Esophagus squamous epithelium (tissue), 5 donors: ENCODE measurements around the gene MMD. TPM values are rescaled to one million over a fixed set of nuclear protein-coding genes. Genes with fewer than 3 reads are reported as not detected.

Source experiments
- DNase-seq: peaks from one replicate; lab custom pipeline; 2025; lab: John Stamatoyannopoulos, UW
- H3K27ac ChIP-seq, 4 donors: fragments of 200-600 bp; sonication (generic); one replicate each; pipeline ENCODE4 v1.5.1; 2016 to 2019; ENCODE audit warnings: mild to moderate bottlenecking in 1 of 4
- H3K27me3 ChIP-seq, 4 donors: fragments of 200-600 bp; sonication (generic); 1 replicate in 3 of 4; 2 replicates in 1 of 4; pipeline versions ENCODE4 v1.5.1 to v1.6.0; 2017 to 2021; ENCODE audit warnings: antibody characterized with exemption in 1 of 4
- H3K36me3 ChIP-seq, 3 donors: fragments of 200-600 bp; sonication (generic); one replicate each; pipeline ENCODE4 v1.5.1; 2016 to 2019
- H3K4me1 ChIP-seq, 3 donors: fragments of 200-600 bp; sonication (generic); one replicate each; pipeline ENCODE4 v1.5.1; 2017 to 2019
- H3K4me3 ChIP-seq, 4 donors: fragments of 200-600 bp; sonication (generic); 1 replicate in 3 of 4; 2 replicates in 1 of 4; pipeline ENCODE4 v1.5.1; 2016 to 2019; ENCODE audit warnings: mild to moderate bottlenecking in 2 of 4, moderate library complexity in 1 of 4
- H3K9me3 ChIP-seq, 3 donors: fragments of 200-600 bp; sonication (generic); one replicate each; pipeline ENCODE4 v1.5.1; 2016 to 2019
- POLR2A ChIP-seq, 4 donors: fragments of 450-650 bp; IDR thresholded peaks; one replicate each; pipeline ENCODE4 v1.6.1; 2017; ENCODE audit warnings: antibody characterized with exemption in 4 of 4, mild to moderate bottlenecking in 4 of 4, moderate library complexity in 3 of 4
- WGBS, 2 donors: methylation state at CpG; one replicate each; pipeline ENCODE4 v1.1.5; 2018; 5-methylcytosine and 5-hydroxymethylcytosine counted together
- intact Hi-C: fragments of 100-400 bp; cut with DNase I; formaldehyde crosslinking; loops from one replicate; pipeline ENCODE4 v1.15.0; 2022
- total RNA-seq, 4 donors: library from RNA; depleted of rRNA; stranded (reverse); fragments of >200 nt; gene quantifications; one replicate each; pipeline ENCODE4 v1.1.0, GENCODE V29; 2016
- TF ChIP-seq, protein P1 (sequence below), 6 experiments: fragments of 450-650 bp in 4 of 6; fragments of 200-600 bp in 2 of 6; sonication (generic) in 2 of 6; IDR thresholded peaks; one replicate each; pipeline ENCODE4 v1.5.1; 2016 to 2019; ENCODE audit warnings: antibody characterized with exemption in 6 of 6, mild to moderate bottlenecking in 4 of 6, moderate library complexity in 4 of 6
- donor health status: DM: yes; HTN: yes; CAD: no.

MMD gene
- total RNA-seq, 4 donors from 2014 or later = 1.3 to 14.7 (median 8.9) TPM

DNA sequence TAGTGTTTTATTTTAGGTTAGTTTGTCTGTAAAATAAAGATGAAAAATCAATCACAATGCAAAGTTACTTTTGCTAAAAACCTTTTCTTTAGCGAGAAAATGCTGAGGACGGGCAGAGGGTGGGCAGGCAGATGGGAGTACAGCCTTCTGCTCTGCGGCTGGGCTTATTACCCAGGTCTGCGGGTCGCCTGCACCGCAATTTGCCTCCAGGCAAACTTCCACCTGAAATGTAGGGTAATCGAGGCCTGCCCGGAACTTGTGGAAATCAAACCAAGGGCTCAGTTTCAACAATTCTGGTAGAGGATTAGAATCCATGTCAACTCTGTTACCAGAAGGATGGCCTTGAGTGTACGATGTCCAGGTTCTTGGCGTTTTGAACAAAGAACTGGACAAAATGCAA lies 22.3 kb upstream of the MMD start:
- intact Hi-C loops = no loop called here
- no peaks in the 10 kb centered on the region for H3K36me3 ChIP-seq
- 82 to 87% methylated on average over 10 of the region's 10 CpGs for WGBS, 2 donors
- H3K9me3 ChIP-seq = no peaks in the 10 kb centered on the region
- peak overlapping the region; percentile 17 to 83 (median 76) for H3K27ac ChIP-seq
- peaks cover 0 to 38% (median 9%) of the 10 kb centered on the region in 3 donors for H3K4me1 ChIP-seq
- no peak for DNase-seq
- H3K27me3 ChIP-seq = no peaks in the 10 kb centered on the region
- no peak for TF ChIP-seq POLR2A (IDR thresholded peaks at IDR 0.05)
- TF ChIP-seq, protein P1, sequence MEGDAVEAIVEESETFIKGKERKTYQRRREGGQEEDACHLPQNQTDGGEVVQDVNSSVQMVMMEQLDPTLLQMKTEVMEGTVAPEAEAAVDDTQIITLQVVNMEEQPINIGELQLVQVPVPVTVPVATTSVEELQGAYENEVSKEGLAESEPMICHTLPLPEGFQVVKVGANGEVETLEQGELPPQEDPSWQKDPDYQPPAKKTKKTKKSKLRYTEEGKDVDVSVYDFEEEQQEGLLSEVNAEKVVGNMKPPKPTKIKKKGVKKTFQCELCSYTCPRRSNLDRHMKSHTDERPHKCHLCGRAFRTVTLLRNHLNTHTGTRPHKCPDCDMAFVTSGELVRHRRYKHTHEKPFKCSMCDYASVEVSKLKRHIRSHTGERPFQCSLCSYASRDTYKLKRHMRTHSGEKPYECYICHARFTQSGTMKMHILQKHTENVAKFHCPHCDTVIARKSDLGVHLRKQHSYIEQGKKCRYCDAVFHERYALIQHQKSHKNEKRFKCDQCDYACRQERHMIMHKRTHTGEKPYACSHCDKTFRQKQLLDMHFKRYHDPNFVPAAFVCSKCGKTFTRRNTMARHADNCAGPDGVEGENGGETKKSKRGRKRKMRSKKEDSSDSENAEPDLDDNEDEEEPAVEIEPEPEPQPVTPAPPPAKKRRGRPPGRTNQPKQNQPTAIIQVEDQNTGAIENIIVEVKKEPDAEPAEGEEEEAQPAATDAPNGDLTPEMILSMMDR (IDR thresholded peaks at IDR 0.05) = no peak
- H3K4me3 ChIP-seq = no peak overlapping the region

DNA sequence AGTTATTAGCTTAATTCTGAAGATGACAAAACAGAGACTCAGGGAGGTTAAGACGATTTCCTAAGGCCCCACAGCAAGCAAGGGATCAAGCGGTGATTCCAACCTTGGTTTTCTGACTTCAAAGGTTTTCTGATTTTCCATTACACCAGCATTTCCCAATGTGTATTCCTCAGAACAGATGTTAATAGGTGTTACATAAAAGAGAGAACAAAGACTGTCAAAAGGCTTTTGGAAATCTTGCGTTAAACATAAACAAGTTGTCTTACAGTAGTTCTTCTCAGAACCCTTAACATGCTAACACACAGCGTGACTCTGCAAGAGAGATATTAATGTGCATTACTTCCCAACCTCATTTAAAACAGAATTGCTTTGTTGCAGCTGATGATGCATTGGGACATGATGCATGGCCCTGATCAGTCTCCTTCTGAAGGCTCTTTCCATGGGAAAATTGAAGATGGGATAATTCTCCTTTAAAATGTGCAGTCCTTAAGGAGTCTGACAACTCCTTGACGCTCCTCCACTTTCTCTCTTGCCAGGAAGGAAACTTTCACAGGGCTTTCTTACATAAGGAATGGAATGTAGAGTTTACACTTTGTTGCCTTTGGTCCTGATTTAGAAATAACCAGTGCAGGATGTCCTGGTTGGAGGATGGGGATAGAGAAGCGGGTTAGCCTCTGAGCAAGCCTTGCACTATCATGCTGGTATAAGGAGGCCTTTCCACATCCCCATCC lies 21.5 kb upstream of the MMD start:
- 66 to 80% methylated on average over 5 to 6 of the region's 6 CpGs for WGBS, 2 donors
- H3K4me1 ChIP-seq = peaks cover 0 to 38% (median 9%) of the 10 kb centered on the region in 3 donors
- no peaks in the 10 kb centered on the region for H3K36me3 ChIP-seq
- H3K9me3 ChIP-seq = no peaks in the 10 kb centered on the region
- no peak overlapping the region for H3K4me3 ChIP-seq
- no peak for TF ChIP-seq POLR2A (IDR thresholded peaks at IDR 0.05)
- TF ChIP-seq, protein P1 (IDR thresholded peaks at IDR 0.05) = no peak
- no peak for DNase-seq
- H3K27ac ChIP-seq = peak overlapping the region in 3 of 4 donors; percentile 75 to 83 (median 78)
- H3K27me3 ChIP-seq = no peaks in the 10 kb centered on the region
- intact Hi-C loops = no loop called here

DNA sequence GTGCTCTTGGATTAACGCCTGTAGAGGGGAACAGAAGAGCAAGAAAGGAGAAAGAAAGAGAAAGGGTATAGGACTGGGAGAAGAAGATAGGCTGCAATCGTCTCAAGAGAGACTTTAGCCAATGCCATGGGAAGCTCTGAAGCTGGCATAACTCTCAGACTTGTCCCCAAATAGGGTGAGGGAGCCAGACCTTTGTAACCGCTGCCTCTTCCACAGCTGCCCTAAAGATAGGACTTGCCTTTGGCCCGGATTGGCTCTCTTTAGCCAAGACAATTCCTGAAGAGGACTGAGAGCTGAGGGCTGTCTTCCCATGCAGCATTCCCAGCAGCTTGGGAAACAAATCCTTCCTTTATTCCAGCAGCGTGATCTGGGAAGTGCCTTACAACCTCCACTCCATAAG lies 20.8 kb upstream of the MMD start:
- Histone ChIP-seq H3K4me1 (peaks cover 0 to 38% (median 9%) of the 10 kb centered on the region in 3 donors), H3K4me3 (no peak overlapping the region), H3K27ac (peak overlapping the region; percentile 16 to 83 (median 75)), H3K27me3 (no peaks in the 10 kb centered on the region), H3K9me3 (no peaks in the 10 kb centered on the region), H3K36me3 (no peaks in the 10 kb centered on the region)
- DNase-seq = no peak
- 61 to 76% methylated on average over 5 of the region's 5 CpGs for WGBS, 2 donors
- intact Hi-C loops = no loop called here
- TF ChIP-seq, protein P1 (IDR thresholded peaks at IDR 0.05) = no peak
- no peak for TF ChIP-seq POLR2A (IDR thresholded peaks at IDR 0.05)

DNA sequence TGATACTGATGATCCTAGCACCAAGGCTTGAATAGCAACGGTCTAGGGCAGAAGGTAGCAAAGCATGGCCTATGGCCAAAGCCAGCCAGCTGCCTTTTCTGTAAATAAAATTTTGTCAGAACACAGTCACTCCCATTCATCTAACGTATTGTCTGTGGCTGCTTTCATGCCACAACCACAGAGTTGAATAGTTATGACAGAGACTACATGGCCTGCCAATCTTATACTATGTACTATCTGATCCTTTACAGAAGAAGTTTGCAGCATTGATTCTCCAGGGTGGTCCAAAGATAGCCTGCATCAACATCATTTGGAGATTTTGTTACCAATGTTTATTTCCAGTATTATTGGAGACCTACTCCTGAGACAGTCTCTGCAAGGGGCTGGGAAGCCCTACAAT lies 19.9 kb upstream of the MMD start:
- H3K4me3 ChIP-seq = no peak overlapping the region
- H3K36me3 ChIP-seq = no peaks in the 10 kb centered on the region
- no peaks in the 10 kb centered on the region for H3K27me3 ChIP-seq
- peaks cover 0 to 33% (median 9%) of the 10 kb centered on the region in 3 donors for H3K4me1 ChIP-seq
- no peaks in the 10 kb centered on the region for H3K9me3 ChIP-seq
- H3K27ac ChIP-seq = peak overlapping the region in 3 of 4 donors; percentile 71 to 78 (median 72)
- WGBS, 2 donors = 27 to 46% methylated on average over 2 of the region's 2 CpGs
- intact Hi-C loops = no loop called here
- no peak for TF ChIP-seq POLR2A (IDR thresholded peaks at IDR 0.05)
- TF ChIP-seq, protein P1 (IDR thresholded peaks at IDR 0.05) = no peak
- DNase-seq = no peak

DNA sequence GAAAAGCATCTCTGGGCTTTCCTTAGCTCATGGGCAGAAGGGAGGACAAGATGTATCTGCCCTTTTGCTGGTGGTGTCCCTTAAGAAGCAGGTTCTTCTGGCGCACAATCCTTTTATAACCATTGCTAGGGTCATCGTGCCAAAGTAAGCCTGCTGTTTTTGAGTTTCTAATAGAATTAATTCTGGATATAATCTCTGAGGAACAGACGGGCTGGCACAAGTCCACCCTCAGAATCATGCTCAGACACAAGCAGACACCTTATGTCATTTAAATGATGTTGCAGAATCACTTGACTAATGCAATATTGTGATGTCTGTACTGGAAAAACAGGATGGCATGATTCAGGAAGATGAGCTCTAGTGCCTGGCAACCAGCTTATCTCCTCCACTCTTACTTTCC lies 18.8 kb upstream of the MMD start:
- peaks cover 0 to 29% (median 4%) of the 10 kb centered on the region in 3 donors for H3K4me1 ChIP-seq
- no peaks in the 10 kb centered on the region for H3K36me3 ChIP-seq
- peak overlapping the region in 3 of 4 donors; percentile 71 to 78 (median 72) for H3K27ac ChIP-seq
- intact Hi-C loops = no loop called here
- DNase-seq = no peak
- H3K4me3 ChIP-seq = no peak overlapping the region
- no peaks in the 10 kb centered on the region for H3K9me3 ChIP-seq
- WGBS, 2 donors = 28 to 37% methylated on average over 3 of the region's 3 CpGs
- TF ChIP-seq POLR2A (IDR thresholded peaks at IDR 0.05) = no peak
- TF ChIP-seq, protein P1 (IDR thresholded peaks at IDR 0.05) = no peak
- H3K27me3 ChIP-seq = no peaks in the 10 kb centered on the region
